Measurements from ENCODE around the gene NAA40.

DNA sequence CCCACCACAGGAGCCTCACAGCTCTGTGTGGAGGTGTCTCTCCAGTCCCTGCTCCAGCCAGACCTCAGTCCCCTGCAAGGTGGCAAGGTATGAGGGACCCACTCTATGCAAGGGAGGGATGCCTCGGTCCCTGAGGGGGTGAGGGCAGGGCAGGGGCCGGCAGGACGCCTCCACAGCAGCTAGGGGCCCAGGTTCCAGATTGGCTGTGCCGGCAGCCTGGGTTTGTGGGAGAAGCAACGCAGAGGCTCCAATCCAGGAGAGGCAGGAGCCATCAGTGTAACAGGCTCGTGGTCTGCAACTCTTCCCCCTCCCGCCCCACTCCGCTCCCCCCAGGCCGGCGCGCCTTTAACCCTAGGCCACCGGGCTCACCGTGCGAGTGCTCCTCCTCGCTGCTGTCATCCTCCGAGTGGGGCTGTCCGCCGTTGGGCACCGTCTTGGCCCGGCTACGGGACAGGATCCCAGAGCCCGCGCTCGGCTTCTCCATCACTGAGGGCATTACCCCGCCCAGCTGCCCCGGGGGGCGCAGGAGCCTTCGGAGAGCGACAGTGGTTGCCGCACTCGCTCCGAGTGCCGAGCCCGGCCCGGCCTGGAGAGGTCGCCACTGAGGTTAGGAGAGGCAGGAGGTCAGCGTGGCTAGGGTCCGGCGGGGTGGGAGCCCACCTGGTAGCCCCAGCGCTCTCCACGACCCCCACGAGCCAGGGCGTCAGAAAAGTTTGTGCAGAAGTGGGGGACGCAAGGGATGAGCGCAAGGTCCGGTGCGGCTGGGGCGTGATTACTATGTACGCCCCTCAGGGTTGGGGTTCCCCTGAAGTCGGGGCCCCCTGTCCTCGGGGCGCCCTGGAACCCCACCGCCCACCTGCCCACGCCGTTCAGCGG is 22.6 kb upstream of the NAA40 start:
- TF ChIP-seq SNAI2 (CRISPR knock-in tag; IDR thresholded peaks at IDR 0.05): no peak
- TF ChIP-seq RARB (CRISPR knock-in tag; IDR thresholded peaks at IDR 0.05): no peak
- no peak for TF ChIP-seq ESRRG (CRISPR knock-in tag; IDR thresholded peaks at IDR 0.05)
- 0 out of 2 replicates have a peak, but pooled peaks have one; percentile 20 for TF ChIP-seq ZNF70 (CRISPR knock-in tag; IDR thresholded peaks at IDR 0.05)

All from SK-N-SH treated with all-trans-retinoic acid at 6 μM for 48 hours (cell line).